Stomach (tissue), 19 donors: Measurements from ENCODE around the gene TOMM34. TPM values are rescaled to one million over a fixed set of nuclear protein-coding genes. Genes with fewer than 3 reads are reported as not detected.

Experiments
- DNase-seq, 2 donors: peaks; one replicate each; pipeline versions ENCODE4 v3.0.0 to v3.0.0-alpha.2; 2013 to 2019
- H3K27ac ChIP-seq, 5 donors: fragments of 200-600 bp in 4 of 5; sonication (generic) in 4 of 5; one replicate each; pipeline ENCODE4 v1.5.1; 2013 to 2019; ENCODE audit warnings: mild to moderate bottlenecking in 1 of 5, moderate library complexity in 1 of 5
- H3K27me3 ChIP-seq, 3 donors: fragments of 200-600 bp; sonication (generic); one replicate each; pipeline ENCODE4 v1.5.1; 2017 to 2019; ENCODE audit warnings: mixed run types in 1 of 3
- H3K36me3 ChIP-seq, 4 donors: fragments of 200-600 bp; sonication (generic); 1 replicate in 3 of 4; 2 replicates in 1 of 4; pipeline ENCODE4 v1.5.1; 2016 to 2019
- H3K4me1 ChIP-seq, 4 donors: fragments of 200-600 bp; sonication (generic); one replicate each; pipeline ENCODE4 v1.5.1; 2016 to 2019
- H3K4me3 ChIP-seq, 4 donors: fragments of 200-600 bp; sonication (generic) in 3 of 4; one replicate each; pipeline ENCODE4 v1.5.1; 2016 to 2019; ENCODE audit warnings: mild to moderate bottlenecking in 1 of 4
- H3K9me3 ChIP-seq, 4 donors: fragments of 200-600 bp; sonication (generic); one replicate each; pipeline ENCODE4 v1.5.1; 2016 to 2019
- CTCF ChIP-seq, 7 experiments: fragments of 450-650 bp in 4 of 7; fragments of 200-600 bp in 3 of 7; sonication (generic) in 3 of 7; IDR thresholded peaks; one replicate each; pipeline ENCODE4 v1.5.1; 2016 to 2019; ENCODE audit warnings: antibody characterized with exemption in 7 of 7, control low read depth in 2 of 7, mild to moderate bottlenecking in 1 of 7
- EP300 ChIP-seq: sonication (generic); formaldehyde crosslinking; IDR thresholded peaks from one replicate; pipeline ENCODE4 v1.6.1; 2017; ENCODE audit warnings: antibody characterized with exemption
- POLR2A ChIP-seq, 4 donors: fragments of 450-650 bp; IDR thresholded peaks; one replicate each; pipeline ENCODE4 v1.6.1; 2016; ENCODE audit warnings: antibody characterized with exemption in 4 of 4, control low read depth in 2 of 4, mild to moderate bottlenecking in 1 of 4, moderate library complexity in 1 of 4
- POLR2AphosphoS5 ChIP-seq, 3 donors: sonication (generic); formaldehyde crosslinking; IDR thresholded peaks; one replicate each; pipeline ENCODE4 v1.6.1; 2016; ENCODE audit warnings: antibody characterized with exemption in 3 of 3
- WGBS, 5 donors: extraction: QIAGEN DNeasy Blood & Tissue Kit in 3 of 5; methylation state at CpG; one replicate each; pipeline versions ENCODE4 v1.1.5 to v1.1.7; 2013 to 2018; 5-methylcytosine and 5-hydroxymethylcytosine counted together
- intact Hi-C: fragments of 100-400 bp; cut with DNase I; formaldehyde crosslinking; loops from one replicate; pipeline ENCODE4 v1.15.1; 2023; ENCODE audit warnings: low total_unique reads
- long read RNA-seq, 10 donors: transcript quantifications; one replicate each; lab custom pipeline, GENCODE V29; 2026
- polyA plus RNA-seq, 3 donors: library from polyadenylated mRNA; stranded (reverse); fragments of 200-250 nt; gene quantifications; one replicate each; pipeline ENCODE4 v1.2.3, GENCODE V29; 2013
- total RNA-seq, 5 donors: library from RNA; depleted of rRNA; stranded (reverse); fragments of >200 nt; gene quantifications; one replicate each; pipeline versions ENCODE4 v1.1.0 to v1.2.3, GENCODE V29; 2014 to 2016
- donor health status: healthy with polysubstance abuse.
- donor health status: Bipolar disorder and iron deficiency.
- donor health status: healthy.

The TOMM34 gene
- total RNA-seq, result 10 to 100 TPM in 1 of 5 donors, 1 to 10 TPM in 4; 1.7 to 11.6 (median 4.9) TPM
- polyA plus RNA-seq, result 10 to 100 TPM; 14.4 to 15.7 (median 15.4) TPM
- long read RNA-seq, donor 1, partial matches to known transcripts, result 6 of 7 reads
- long read RNA-seq, donor 1, other reads (novel, unspliced or antisense), result 0 of 7 reads
- long read RNA-seq, donor 2, transcript TOMM34-201 (7 exons, 2,062 nt), result major isoform, 6 of 16 reads
- long read RNA-seq, donor 2, partial matches to known transcripts, result 10 of 16 reads
- long read RNA-seq, donor 2, other reads (novel, unspliced or antisense), result 0 of 16 reads
- long read RNA-seq, donor 3, transcript TOMM34-201 (7 exons, 2,062 nt), result major isoform, 5 of 12 reads
- long read RNA-seq, donor 3, partial matches to known transcripts, result 7 of 12 reads
- long read RNA-seq, donor 3, other reads (novel, unspliced or antisense), result 0 of 12 reads
- long read RNA-seq, donor 4, partial matches to known transcripts, result 0 of 3 reads
- long read RNA-seq, donor 4, other reads (novel, unspliced or antisense), result 0 of 3 reads
- long read RNA-seq, donor 5, transcript TOMM34-201 (7 exons, 2,062 nt), result major isoform, 6 of 25 reads
- long read RNA-seq, donor 5, partial matches to known transcripts, result 19 of 25 reads
- long read RNA-seq, donor 5, other reads (novel, unspliced or antisense), result 0 of 25 reads
- long read RNA-seq, donor 6, transcript TOMM34-201 (7 exons, 2,062 nt), result major isoform, 18 of 47 reads
- long read RNA-seq, donor 6, partial matches to known transcripts, result 29 of 47 reads
- long read RNA-seq, donor 6, other reads (novel, unspliced or antisense), result 0 of 47 reads
- long read RNA-seq, donor 7, transcript TOMM34-201 (7 exons, 2,062 nt), result major isoform, 7 of 12 reads
- long read RNA-seq, donor 7, partial matches to known transcripts, result 5 of 12 reads
- long read RNA-seq, donor 7, other reads (novel, unspliced or antisense), result 0 of 12 reads
- long read RNA-seq, donor 8, transcript TOMM34-201 (7 exons, 2,062 nt), result major isoform, 5 of 11 reads
- long read RNA-seq, donor 8, partial matches to known transcripts, result 6 of 11 reads
- long read RNA-seq, donor 8, other reads (novel, unspliced or antisense), result 0 of 11 reads
- long read RNA-seq, donor 9, transcript TOMM34-201 (7 exons, 2,062 nt), result major isoform, 7 of 7 reads
- long read RNA-seq, donor 9, partial matches to known transcripts, result 0 of 7 reads
- long read RNA-seq, donor 9, other reads (novel, unspliced or antisense), result 0 of 7 reads
- long read RNA-seq, donor 10, partial matches to known transcripts, result 0 of 3 reads
- long read RNA-seq, donor 10, other reads (novel, unspliced or antisense), result 0 of 3 reads

DNA sequence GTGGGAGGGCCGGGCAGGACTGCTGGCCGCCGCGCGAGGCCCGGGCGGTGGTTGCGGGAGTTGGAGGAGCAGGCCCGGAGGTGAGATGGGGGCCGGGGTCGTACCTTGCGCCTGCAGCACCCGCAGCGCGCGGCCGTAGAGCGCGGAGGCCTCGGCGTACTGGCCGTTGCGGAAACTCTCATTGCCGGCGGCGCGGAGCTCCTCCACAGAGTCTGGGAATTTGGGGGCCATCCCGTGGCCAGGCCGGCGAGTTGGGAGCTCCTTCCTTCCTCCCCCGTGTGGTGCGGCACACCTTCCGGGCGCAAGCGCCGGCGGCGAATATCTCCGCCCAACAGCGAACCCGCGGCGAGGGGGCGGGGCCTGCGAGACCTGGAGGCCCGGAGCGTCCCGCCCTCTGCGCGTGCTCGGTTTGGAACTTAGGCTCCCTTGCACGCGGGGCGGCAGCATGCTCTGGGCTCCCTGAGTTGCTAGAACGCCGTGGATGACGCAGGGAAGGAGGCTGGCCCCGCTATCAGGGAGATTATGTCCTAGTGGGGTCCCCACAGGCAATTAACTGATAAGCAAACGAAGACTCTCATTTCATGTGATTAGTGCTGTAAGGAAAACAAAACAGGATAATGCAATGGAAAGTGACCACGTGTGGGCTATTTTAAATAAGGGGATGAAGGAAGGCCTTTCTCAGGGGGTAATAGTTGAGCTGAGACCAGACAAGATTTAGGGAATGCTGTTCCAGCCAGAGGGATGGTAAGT lies at the start of gene TOMM34:
Gene TOMM34, minus strand, starts transcription at position 295 of the 750 bp plus-strand sequence. Its CDS starts 64 bp downstream, at position 231.
- Histone ChIP-seq H3K27ac (peak within 1 kb of the TSS; percentile 80 to 87 (median 81)), H3K27me3 (no peaks in the 10 kb centered on the region), H3K4me3 (peak within 1 kb of the TSS; percentile 75 to 88 (median 82)), H3K9me3 (no peaks in the 10 kb centered on the region), H3K36me3 (peaks cover 4 to 19% (median 15%) of the 10 kb centered on the region in 4 donors), H3K4me1 (peaks cover 7 to 42% (median 26%) of the 10 kb centered on the region in 4 donors)
- intact Hi-C loops, result no loop called here
- DNase-seq, result peak; percentile 98
- 0 to 1% (median 0%) methylated on average over 36 to 60 of the region's 60 CpGs for WGBS, 5 donors
- TF ChIP-seq POLR2A (IDR thresholded peaks at IDR 0.05) (peak in 1 of 4 donors; percentile 66), POLR2AphosphoS5 (IDR thresholded peaks at IDR 0.05) (peak; percentile 66 to 93 (median 89)), EP300 (no peak)

GRCh38 chr20:45008521-45009049 lies 48.4 kb upstream of the TOMM34 start:
- Histone ChIP-seq H3K4me1 (peaks cover 0 to 16% (median 0%) of the 10 kb centered on the region in 4 donors), H3K27me3 (no peaks in the 10 kb centered on the region), H3K9me3 (no peaks in the 10 kb centered on the region), H3K36me3 (peaks cover 27 to 77% (median 66%) of the 10 kb centered on the region in 4 donors), H3K27ac (no peak overlapping the region), H3K4me3 (no peak overlapping the region)
- no peak for TF ChIP-seq CTCF (IDR thresholded peaks at IDR 0.05)
- no peak for TF ChIP-seq POLR2A (IDR thresholded peaks at IDR 0.05)
- TF ChIP-seq EP300, result no peak
- no peak for TF ChIP-seq POLR2AphosphoS5 (IDR thresholded peaks at IDR 0.05)
- no peak for DNase-seq
- intact Hi-C loops, result no loop called here

DNA sequence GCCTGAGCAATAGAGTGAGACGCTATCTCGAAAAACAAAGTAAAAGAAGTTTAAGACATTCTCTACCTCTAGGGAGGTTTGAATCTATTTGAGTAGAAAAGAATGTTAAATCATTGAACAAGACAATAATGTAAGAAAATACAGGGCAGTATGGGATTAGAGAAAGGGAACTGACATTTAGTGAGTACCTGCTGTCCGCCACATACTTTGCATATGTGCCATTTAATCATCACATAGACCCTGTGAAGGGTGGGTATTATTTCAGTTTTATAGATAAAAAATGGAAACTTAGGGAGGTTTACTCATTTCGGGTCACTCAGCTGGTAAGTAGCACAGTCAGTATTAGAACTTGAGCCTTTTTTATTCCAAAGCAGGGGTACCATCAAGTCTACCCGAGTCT lies 37.5 kb upstream of the TOMM34 start:
- TF ChIP-seq POLR2AphosphoS5 (IDR thresholded peaks at IDR 0.05), result no peak
- TF ChIP-seq CTCF (IDR thresholded peaks at IDR 0.05), result no peak
- no peak for TF ChIP-seq EP300
- no peak for TF ChIP-seq POLR2A (IDR thresholded peaks at IDR 0.05)
- DNase-seq, result no peak
- Histone ChIP-seq H3K27me3 (no peaks in the 10 kb centered on the region), H3K9me3 (no peaks in the 10 kb centered on the region), H3K36me3 (peaks cover 37 to 87% (median 77%) of the 10 kb centered on the region in 4 donors), H3K4me3 (no peak overlapping the region), H3K4me1 (peaks cover 0 to 17% (median 0%) of the 10 kb centered on the region in 4 donors), H3K27ac (no peak overlapping the region)
- WGBS, 5 donors, result 94 to 97% (median 95%) methylated on average over 5 of the region's 5 CpGs
- intact Hi-C loops, result no loop called here

GRCh38 chr20:44997171-44997570 lies 37.0 kb upstream of the TOMM34 start:
- Histone ChIP-seq H3K27me3 (no peaks in the 10 kb centered on the region), H3K27ac (no peak overlapping the region), H3K9me3 (no peaks in the 10 kb centered on the region), H3K4me1 (peaks cover 0 to 22% (median 0%) of the 10 kb centered on the region in 4 donors), H3K36me3 (peaks cover 37 to 82% (median 73%) of the 10 kb centered on the region in 4 donors), H3K4me3 (no peak overlapping the region)
- TF ChIP-seq POLR2AphosphoS5 (IDR thresholded peaks at IDR 0.05) (no peak), POLR2A (IDR thresholded peaks at IDR 0.05) (no peak), CTCF (IDR thresholded peaks at IDR 0.05) (no peak)
- intact Hi-C loops, result no loop called here
- WGBS, 5 donors, result 93 to 99% (median 95%) methylated on average over 6 of the region's 6 CpGs
- no peak for DNase-seq
